A673 (cell line): ENCODE data around the gene C17orf100.

Experiments used
- EZH2 ChIP-seq: fragments of 200-600 bp; sonication (generic); IDR thresholded peaks from 2 replicates; pipeline ENCODE4 v1.6.1; 2017; ENCODE audit warnings: borderline replicate concordance, low read depth, mild to moderate bottlenecking, mixed read lengths, antibody characterized with exemption, low read length; ENCODE audit not compliant: poor library complexity, severe bottlenecking
- TF ChIP-seq, protein P1 (sequence below): fragments of 300-800, 200-600 bp; sonication (generic); conservative IDR thresholded peaks from 2 replicates; pipeline ENCODE4 v1.5.1; 2017; ENCODE audit warnings: low read depth, mild to moderate bottlenecking, antibody characterized with exemption, low read length, moderate library complexity, mixed read lengths

DNA sequence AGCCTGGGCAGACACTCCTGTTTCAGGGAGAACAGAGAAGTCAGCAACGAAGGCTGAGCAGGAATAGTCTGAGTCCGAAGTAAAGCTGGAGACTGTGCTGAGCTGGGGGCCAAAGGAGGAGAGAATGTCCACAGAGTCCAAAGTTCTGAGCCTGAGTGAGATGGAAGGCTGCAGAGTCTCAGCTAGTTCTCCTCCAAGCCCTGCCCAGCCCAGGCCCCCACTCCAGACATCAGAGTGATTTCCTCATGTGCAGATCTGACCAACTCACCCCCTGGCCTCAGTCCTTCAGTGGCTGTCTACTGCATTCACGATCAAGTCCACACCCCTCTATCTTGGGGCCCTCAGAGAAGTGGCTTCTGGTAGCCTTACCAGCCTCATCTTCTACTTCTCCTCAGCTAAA lies 40.0 kb downstream of the C17orf100 start:
- TF ChIP-seq, protein P1, sequence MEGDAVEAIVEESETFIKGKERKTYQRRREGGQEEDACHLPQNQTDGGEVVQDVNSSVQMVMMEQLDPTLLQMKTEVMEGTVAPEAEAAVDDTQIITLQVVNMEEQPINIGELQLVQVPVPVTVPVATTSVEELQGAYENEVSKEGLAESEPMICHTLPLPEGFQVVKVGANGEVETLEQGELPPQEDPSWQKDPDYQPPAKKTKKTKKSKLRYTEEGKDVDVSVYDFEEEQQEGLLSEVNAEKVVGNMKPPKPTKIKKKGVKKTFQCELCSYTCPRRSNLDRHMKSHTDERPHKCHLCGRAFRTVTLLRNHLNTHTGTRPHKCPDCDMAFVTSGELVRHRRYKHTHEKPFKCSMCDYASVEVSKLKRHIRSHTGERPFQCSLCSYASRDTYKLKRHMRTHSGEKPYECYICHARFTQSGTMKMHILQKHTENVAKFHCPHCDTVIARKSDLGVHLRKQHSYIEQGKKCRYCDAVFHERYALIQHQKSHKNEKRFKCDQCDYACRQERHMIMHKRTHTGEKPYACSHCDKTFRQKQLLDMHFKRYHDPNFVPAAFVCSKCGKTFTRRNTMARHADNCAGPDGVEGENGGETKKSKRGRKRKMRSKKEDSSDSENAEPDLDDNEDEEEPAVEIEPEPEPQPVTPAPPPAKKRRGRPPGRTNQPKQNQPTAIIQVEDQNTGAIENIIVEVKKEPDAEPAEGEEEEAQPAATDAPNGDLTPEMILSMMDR = no peak
- TF ChIP-seq EZH2 = no peak
